Keratinocyte (primary cell): ENCODE results near the gene TRAK2.

Experiments used
- EZH2 ChIP-seq: IDR thresholded peaks from one replicate; pipeline ENCODE4 v1.6.1; 2012; ENCODE audit warnings: inconsistent platforms, mild to moderate bottlenecking, low read length, moderate library complexity
- TF ChIP-seq, protein P1 (sequence below), 3 experiments: IDR thresholded peaks in 1 of 3; conservative IDR thresholded peaks in 1 of 3; optimal IDR thresholded peaks in 1 of 3; 2 replicates in 2 of 3; 3 replicates in 1 of 3; pipeline versions ENCODE3 to v1.5.1; 2011; ENCODE audit warnings: low read length in 3 of 3, mild to moderate bottlenecking in 3 of 3, moderate library complexity in 2 of 3, control low read depth in 1 of 3, inconsistent platforms in 1 of 3; ENCODE audit not compliant: insufficient read depth in 2 of 3; ENCODE audit errors: extremely low read depth in 1 of 3

DNA sequence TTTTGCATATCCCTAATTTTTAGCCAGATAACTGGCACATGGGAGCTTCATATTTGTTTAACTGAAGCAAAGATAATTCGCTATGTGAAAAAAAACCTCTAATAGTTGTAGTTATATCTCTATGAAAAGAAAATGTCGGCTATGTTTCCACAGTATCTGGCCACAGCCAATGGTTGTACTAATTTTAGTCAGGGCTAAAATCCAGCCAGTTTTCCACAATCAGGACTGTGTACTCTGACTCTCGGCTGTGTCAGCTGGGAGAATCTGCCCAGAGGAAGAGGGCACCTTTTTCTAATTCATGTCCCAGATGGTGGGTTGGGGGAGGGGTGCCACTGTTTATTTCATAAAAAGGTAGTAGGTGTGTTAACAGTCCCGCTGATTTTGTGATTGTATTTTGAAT lies 39.0 kb upstream of the TRAK2 start:
- TF ChIP-seq, protein P1, sequence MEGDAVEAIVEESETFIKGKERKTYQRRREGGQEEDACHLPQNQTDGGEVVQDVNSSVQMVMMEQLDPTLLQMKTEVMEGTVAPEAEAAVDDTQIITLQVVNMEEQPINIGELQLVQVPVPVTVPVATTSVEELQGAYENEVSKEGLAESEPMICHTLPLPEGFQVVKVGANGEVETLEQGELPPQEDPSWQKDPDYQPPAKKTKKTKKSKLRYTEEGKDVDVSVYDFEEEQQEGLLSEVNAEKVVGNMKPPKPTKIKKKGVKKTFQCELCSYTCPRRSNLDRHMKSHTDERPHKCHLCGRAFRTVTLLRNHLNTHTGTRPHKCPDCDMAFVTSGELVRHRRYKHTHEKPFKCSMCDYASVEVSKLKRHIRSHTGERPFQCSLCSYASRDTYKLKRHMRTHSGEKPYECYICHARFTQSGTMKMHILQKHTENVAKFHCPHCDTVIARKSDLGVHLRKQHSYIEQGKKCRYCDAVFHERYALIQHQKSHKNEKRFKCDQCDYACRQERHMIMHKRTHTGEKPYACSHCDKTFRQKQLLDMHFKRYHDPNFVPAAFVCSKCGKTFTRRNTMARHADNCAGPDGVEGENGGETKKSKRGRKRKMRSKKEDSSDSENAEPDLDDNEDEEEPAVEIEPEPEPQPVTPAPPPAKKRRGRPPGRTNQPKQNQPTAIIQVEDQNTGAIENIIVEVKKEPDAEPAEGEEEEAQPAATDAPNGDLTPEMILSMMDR (optimal IDR thresholded peaks at IDR 0.05 in 1 of 3, IDR thresholded peaks at IDR 0.05 in 1 of 3, conservative IDR thresholded peaks at IDR 0.05 in 1 of 3; ENCODE audit: extremely low read depth in 1 of 3, insufficient read depth in 2 of 3, low read length in 3 of 3) = no peak
- TF ChIP-seq EZH2 = no peak
